Measurements from ENCODE around the gene PARD3.

DNA sequence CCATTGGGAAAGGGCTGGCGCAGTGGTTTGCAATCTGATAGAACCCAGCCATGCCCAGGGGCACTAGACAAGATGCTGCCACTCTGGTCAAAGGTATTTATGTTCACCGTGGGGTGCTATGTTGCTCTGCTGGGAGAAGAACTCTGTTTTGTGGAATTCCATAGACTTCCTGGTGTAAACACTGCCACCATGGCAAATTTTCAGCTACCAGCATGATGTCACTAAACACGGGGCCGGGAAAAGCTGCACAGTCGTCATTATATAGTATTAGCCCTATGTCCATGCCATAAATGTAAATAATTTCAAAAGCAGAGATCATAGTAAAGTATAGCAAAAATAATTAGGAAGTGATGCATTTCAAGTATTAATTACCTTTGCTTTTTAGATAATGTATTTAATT, 500.6 kb downstream of the PARD3 start:
- TF ChIP-seq MTA3 (IDR thresholded peaks at IDR 0.05; ENCODE audit: borderline replicate concordance, low read length) (no peak), POLR2A (IDR thresholded peaks at IDR 0.05; ENCODE audit: low read depth, low read length) (no peak), ZZZ3 (IDR thresholded peaks at IDR 0.05; ENCODE audit: control insufficient read depth, insufficient read length, low read depth) (no peak), ZNF384 (IDR thresholded peaks at IDR 0.05; ENCODE audit: borderline replicate concordance, low read depth, low read length) (no peak), RAD21 (IDR thresholded peaks at IDR 0.05; ENCODE audit: insufficient read depth, low read depth, low read length) (no peak), SIN3A (IDR thresholded peaks at IDR 0.05; ENCODE audit: low read depth, low read length) (no peak), MYC (IDR thresholded peaks at IDR 0.05; ENCODE audit: insufficient read depth, insufficient read length, insufficient replicate concordance, low read length, severe bottlenecking) (no peak), PAX5 (IDR thresholded peaks at IDR 0.05; ENCODE audit: borderline replicate concordance, low read depth, low read length) (no peak), PAX8 (IDR thresholded peaks at IDR 0.05) (no peak), YBX1 (IDR thresholded peaks at IDR 0.05) (no peak), POLR2AphosphoS5 (IDR thresholded peaks at IDR 0.05; ENCODE audit: low read length) (no peak)
- TF ChIP-seq, protein P1, sequence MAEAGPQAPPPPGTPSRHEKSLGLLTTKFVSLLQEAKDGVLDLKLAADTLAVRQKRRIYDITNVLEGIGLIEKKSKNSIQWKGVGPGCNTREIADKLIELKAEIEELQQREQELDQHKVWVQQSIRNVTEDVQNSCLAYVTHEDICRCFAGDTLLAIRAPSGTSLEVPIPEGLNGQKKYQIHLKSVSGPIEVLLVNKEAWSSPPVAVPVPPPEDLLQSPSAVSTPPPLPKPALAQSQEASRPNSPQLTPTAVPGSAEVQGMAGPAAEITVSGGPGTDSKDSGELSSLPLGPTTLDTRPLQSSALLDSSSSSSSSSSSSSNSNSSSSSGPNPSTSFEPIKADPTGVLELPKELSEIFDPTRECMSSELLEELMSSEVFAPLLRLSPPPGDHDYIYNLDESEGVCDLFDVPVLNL (IDR thresholded peaks at IDR 0.05; ENCODE audit: low read depth, low read length), result no peak

Measured in GM12878 (cell line).